IPS-18c (cell line): ENCODE data around the gene ICAM2.
"Not testable (repeated sequence)": the region's sequence is repeated elsewhere in the genome, so short reads cannot be mapped to it uniquely, and the experiment has no call there.

Experiments
- H3K4me3 ChIP-seq: 2 replicates; pipeline ENCODE4 v1.7.0; 2013; ENCODE audit warnings: low read depth, mild to moderate bottlenecking, low read length, moderate library complexity; ENCODE audit not compliant: insufficient read depth
- H3K9me3 ChIP-seq: one replicate; pipeline ENCODE4 v1.6.1; 2013; ENCODE audit warnings: mild to moderate bottlenecking, low read length, moderate library complexity; ENCODE audit not compliant: control insufficient read depth, insufficient read depth

ICAM2 gene

GRCh38 chr17:64024215-64024654, 3.8 kb upstream of the ICAM2 start:
- Histone ChIP-seq H3K4me3 (no peak overlapping the region), H3K9me3 (no peaks in the 10 kb centered on the region)

- H3K9me3 ChIP-seq: no peaks in the 10 kb centered on the region
- no peak overlapping the region for H3K4me3 ChIP-seq
Measured at GRCh38 chr17:64022611-64023063, 2.2 kb upstream of the ICAM2 start.

- not testable (repeated sequence) for H3K9me3 ChIP-seq, H3K4me3 ChIP-seq
Measured at GRCh38 chr17:64019551-64019961, 877 bp downstream of the ICAM2 start.

GRCh38 chr17:64017381-64017980, 3.0 kb downstream of the ICAM2 start:
- no peaks in the 10 kb centered on the region for H3K9me3 ChIP-seq
- H3K4me3 ChIP-seq: no peak overlapping the region

DNA sequence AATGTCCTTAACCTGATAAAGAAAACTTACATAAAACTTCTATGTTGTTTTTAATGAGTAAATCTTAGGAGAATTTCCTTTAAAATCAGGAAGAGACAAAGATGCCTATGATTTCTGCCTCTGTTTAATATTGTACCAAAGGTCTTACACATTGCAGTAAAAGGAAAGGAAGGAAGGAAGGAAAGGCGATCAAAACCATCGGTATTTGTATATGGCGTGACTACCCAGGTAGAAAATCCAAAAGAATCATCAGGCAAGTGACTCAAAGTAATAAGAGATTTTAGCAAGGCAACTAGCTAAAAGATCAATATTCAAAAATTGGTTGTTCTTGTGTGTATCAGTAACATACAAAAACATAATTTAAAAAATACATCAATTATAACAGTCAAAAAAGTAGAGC, 3.5 kb downstream of the ICAM2 start:
- no peak overlapping the region for H3K4me3 ChIP-seq

GRCh38 chr17:64016231-64016784, 4.1 kb downstream of the ICAM2 start:
- Histone ChIP-seq H3K9me3 (no peaks in the 10 kb centered on the region), H3K4me3 (no peak overlapping the region)

More for the DNA sequence above, 3.5 kb downstream of the ICAM2 start:
- H3K9me3 ChIP-seq: no peaks in the 10 kb centered on the region

GRCh38 chr17:64015447-64015846, 5.0 kb downstream of the ICAM2 start:
- Histone ChIP-seq H3K9me3 (no peaks in the 10 kb centered on the region), H3K4me3 (no peak overlapping the region)

DNA sequence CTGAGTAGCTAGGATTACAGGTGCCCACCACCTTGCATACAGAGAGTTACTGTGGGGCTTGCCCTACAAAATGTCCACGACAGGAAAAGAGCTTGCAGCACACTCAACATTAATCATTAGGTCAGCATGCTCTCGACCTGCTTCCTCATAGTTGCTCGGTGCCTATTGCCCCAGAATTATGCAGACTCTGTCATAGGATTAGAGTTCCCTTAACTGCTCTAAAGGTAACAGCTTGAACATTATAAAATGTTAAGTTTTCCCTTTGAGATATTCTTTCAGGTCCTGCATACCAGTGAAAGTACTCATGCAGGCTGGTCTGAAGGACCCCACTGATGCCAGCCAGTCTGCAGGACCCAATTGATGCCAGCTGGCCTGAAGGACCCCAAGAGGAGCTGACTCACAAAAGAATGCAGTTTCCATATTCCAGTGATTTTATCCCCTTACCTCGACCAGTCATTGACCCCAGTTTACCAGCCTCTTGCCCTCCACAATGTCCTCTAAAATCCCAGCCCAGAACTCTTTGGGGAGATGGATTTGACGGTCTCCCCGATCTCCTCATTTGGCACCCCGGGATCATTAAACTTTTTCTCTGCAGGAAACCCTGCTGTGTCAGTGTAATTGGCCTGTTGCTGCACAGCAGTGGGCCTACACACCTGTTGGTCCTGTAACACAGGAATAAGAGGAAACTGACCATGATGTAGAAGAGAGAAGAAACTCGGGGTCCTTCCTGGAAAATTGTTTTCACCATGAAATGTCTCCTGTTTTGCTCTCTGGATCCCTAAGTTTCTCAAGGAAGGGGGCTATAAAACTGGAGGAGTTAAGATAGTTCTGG, 10.6 kb downstream of the ICAM2 start:
- Histone ChIP-seq H3K9me3 (no peaks in the 10 kb centered on the region), H3K4me3 (no peak overlapping the region)

GRCh38 chr17:64008830-64009229, 11.6 kb downstream of the ICAM2 start:
- Histone ChIP-seq H3K4me3 (no peak overlapping the region), H3K9me3 (no peaks in the 10 kb centered on the region)

GRCh38 chr17:64008346-64008745, 12.1 kb downstream of the ICAM2 start:
- no peaks in the 10 kb centered on the region for H3K9me3 ChIP-seq
- H3K4me3 ChIP-seq: no peak overlapping the region

- Histone ChIP-seq H3K9me3 (no peaks in the 10 kb centered on the region), H3K4me3 (no peak overlapping the region)
Measured at GRCh38 chr17:64007838-64008282, 12.6 kb downstream of the ICAM2 start.

- H3K4me3 ChIP-seq, H3K9me3 ChIP-seq: not testable (repeated sequence)
Measured at GRCh38 chr17:64007089-64007837, 13.2 kb downstream of the ICAM2 start.

GRCh38 chr17:64006361-64007088, 13.9 kb downstream of the ICAM2 start:
- Histone ChIP-seq H3K4me3 (no peak overlapping the region), H3K9me3 (no peaks in the 10 kb centered on the region)

DNA sequence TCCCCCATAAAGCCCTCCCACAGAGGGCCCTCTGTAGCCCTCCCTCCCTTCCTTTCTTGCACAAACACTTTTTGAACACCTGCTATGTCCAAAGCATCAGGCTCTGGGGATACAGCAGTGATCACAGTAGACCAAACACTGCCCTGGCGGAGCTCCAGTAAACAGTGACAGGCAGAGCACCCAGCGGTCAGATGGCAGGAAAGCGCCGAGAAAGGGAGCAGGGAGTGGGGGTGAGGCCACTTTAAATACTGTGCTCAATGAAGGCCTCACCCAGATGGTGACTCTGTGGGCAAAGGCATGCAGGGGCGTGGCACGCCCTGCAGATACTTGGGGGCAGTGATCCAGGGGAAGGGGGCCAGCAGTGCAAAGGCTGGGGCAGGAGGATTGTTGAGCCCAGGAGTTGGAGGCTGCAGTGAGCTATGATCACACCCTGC, 14.7 kb downstream of the ICAM2 start:
- H3K9me3 ChIP-seq: no peaks in the 10 kb centered on the region
- no peak overlapping the region for H3K4me3 ChIP-seq

- H3K9me3 ChIP-seq: no peaks in the 10 kb centered on the region
- no peak overlapping the region for H3K4me3 ChIP-seq
Measured at GRCh38 chr17:64004903-64005733, 15.3 kb downstream of the ICAM2 start.

GRCh38 chr17:64004218-64004770, 16.1 kb downstream of the ICAM2 start:
- Histone ChIP-seq H3K4me3 (no peak overlapping the region), H3K9me3 (no peaks in the 10 kb centered on the region)
